Head of caudate nucleus (tissue), 42 donors: ENCODE data around the gene NCOA1.
"Not testable (repeated sequence)": the region's sequence is repeated elsewhere in the genome, so short reads cannot be mapped to it uniquely, and the experiment has no call there.

Source experiments
- DNase-seq, 42 donors: peaks; one replicate each; pipeline versions ENCODE4 v3.0.0 to v3.0.0-alpha.2; 2020 to 2021; ENCODE audit warnings: mixed read lengths in 7 of 42
- intact Hi-C: fragments of 100-400 bp; cut with DNase I; formaldehyde crosslinking; loops from one replicate; pipeline ENCODE4 v1.15.0; 2022

The NCOA1 gene

GRCh38 chr2:24787532-24787931, 296.5 kb downstream of the NCOA1 start:
- no peak for DNase-seq
- intact Hi-C loops: loop anchor here (10.0 kb wide), 1 partner anchor 53 kb away; no protein-coding TSS in a partner anchor

- DNase-seq: no peak
- intact Hi-C loops: loop anchor here (10.0 kb wide), 1 partner anchor 54 kb away; no protein-coding TSS in a partner anchor
Measured at GRCh38 chr2:24788816-24789215, 297.8 kb downstream of the NCOA1 start.

GRCh38 chr2:24791452-24791851, 300.4 kb downstream of the NCOA1 start:
- intact Hi-C loops: no loop called here
- no peak for DNase-seq

- intact Hi-C loops: loop anchor here (2.0 kb wide), 1 partner anchor 302 kb away; the partner anchor contains the start of gene NCOA1
- no peak for DNase-seq
Measured at GRCh38 chr2:24792542-24792873, 301.5 kb downstream of the NCOA1 start.

- intact Hi-C loops: loop anchor here (2.0 kb wide), 1 partner anchor 302 kb away; the partner anchor contains the start of gene NCOA1
- peak; percentile 94 to 99 (median 97) for DNase-seq
Measured at GRCh38 chr2:24792874-24793760, 302.1 kb downstream of the NCOA1 start, which contains the start of the genes CENPO and PTRHD1. CENPO (plus strand) TSS chr2:24793425; CDS start chr2:24793920, 495 bp downstream. PTRHD1 (minus strand) TSS chr2:24793391; CDS start chr2:24793377, 14 bp downstream.

GRCh38 chr2:24793761-24794435, 302.8 kb downstream of the NCOA1 start:
- intact Hi-C loops: loop anchor here (2.0 kb wide), 1 partner anchor 303 kb away; the partner anchor contains the start of gene NCOA1
- DNase-seq: no peak

- intact Hi-C loops: no loop called here
- DNase-seq: no peak
Measured at GRCh38 chr2:24797644-24798043, 306.6 kb downstream of the NCOA1 start.

- intact Hi-C loops, DNase-seq: not testable (repeated sequence)
Measured at GRCh38 chr2:24800487-24800886, 309.4 kb downstream of the NCOA1 start.

- intact Hi-C loops, DNase-seq: not testable (repeated sequence)
Measured at GRCh38 chr2:24805811-24806660, 315.0 kb downstream of the NCOA1 start.

GRCh38 chr2:24806661-24807036, 315.6 kb downstream of the NCOA1 start:
- no peak for DNase-seq
- intact Hi-C loops: no loop called here

GRCh38 chr2:24809316-24810007, 318.4 kb downstream of the NCOA1 start:
- DNase-seq: peak in 1 of 42 donors; percentile 10
- intact Hi-C loops: no loop called here

- intact Hi-C loops: no loop called here
Measured at GRCh38 chr2:24813691-24814137, 322.7 kb downstream of the NCOA1 start.

GRCh38 chr2:24814516-24814915, 323.5 kb downstream of the NCOA1 start:
- intact Hi-C loops: no loop called here
- no peak for DNase-seq

More at GRCh38 chr2:24813691-24814137, 322.7 kb downstream of the NCOA1 start:
- DNase-seq: peak in 5 of 42 donors; percentile 32 to 64 (median 46)

- DNase-seq: peak in 2 of 42 donors; percentile 16 to 20
- intact Hi-C loops: no loop called here
Measured at GRCh38 chr2:24815171-24815570, 324.1 kb downstream of the NCOA1 start.

- DNase-seq: peak in 2 of 42 donors; percentile 19 to 30
- intact Hi-C loops: no loop called here
Measured at GRCh38 chr2:24816404-24816803, 325.4 kb downstream of the NCOA1 start.

GRCh38 chr2:24816884-24817283, 325.8 kb downstream of the NCOA1 start:
- DNase-seq: peak in 2 of 42 donors; percentile 16 to 25
- intact Hi-C loops: no loop called here

- DNase-seq: peak in 9 of 42 donors; percentile 6 to 40 (median 25)
- intact Hi-C loops: no loop called here
Measured at GRCh38 chr2:24818721-24819167, 327.7 kb downstream of the NCOA1 start.
